ENCODE results near the gene DGKI. TPM values are rescaled to one million over a fixed set of nuclear protein-coding genes. Genes with fewer than 3 reads are reported as not detected.

DGKI gene
- total and polyA plus RNA-seq, 2 donors, result 0.14 to 0.33 TPM

GRCh38 chr7:137417464-137417863, 429.3 kb downstream of the DGKI start:
- Histone ChIP-seq H3K27me3 (ENCODE audit: control insufficient read depth in 2 of 2, insufficient read depth in 1 of 2, low read length in 1 of 2) (no peaks in the 10 kb centered on the region), H3K27ac (ENCODE audit: low read depth in 1 of 2, low read length in 1 of 2) (no peak overlapping the region), H3K9me3 (ENCODE audit: control insufficient read depth in 2 of 2, insufficient read depth in 1 of 2, low read length in 1 of 2) (no peaks in the 10 kb centered on the region), H3K4me3 (ENCODE audit: low read length in 2 of 2) (no peak overlapping the region), H3K4me1 (ENCODE audit: control insufficient read depth in 2 of 2, insufficient read depth in 2 of 2, low read length in 2 of 2) (no peaks in the 10 kb centered on the region), H3K36me3 (ENCODE audit: control insufficient read depth in 2 of 2, insufficient read depth in 2 of 2, low read length in 1 of 2) (no peaks in the 10 kb centered on the region)
- no peak for DNase-seq (ENCODE audit: low read depth in 6 of 9, low spot score in 9 of 9)
- 92% methylated on average over 2 of the region's 2 CpGs for WGBS

GRCh38 chr7:137413901-137414300, 432.9 kb downstream of the DGKI start:
- H3K27me3 ChIP-seq (ENCODE audit: control insufficient read depth in 2 of 2, insufficient read depth in 1 of 2, low read length in 1 of 2), result no peaks in the 10 kb centered on the region
- no peak for DNase-seq (ENCODE audit: low read depth in 6 of 9, low spot score in 9 of 9)
- no peak overlapping the region for H3K4me3 ChIP-seq (ENCODE audit: low read length in 2 of 2)
- no peak overlapping the region for H3K27ac ChIP-seq (ENCODE audit: low read depth in 1 of 2, low read length in 1 of 2)
- H3K36me3 ChIP-seq (ENCODE audit: control insufficient read depth in 2 of 2, insufficient read depth in 2 of 2, low read length in 1 of 2), result no peaks in the 10 kb centered on the region
- no peaks in the 10 kb centered on the region for H3K9me3 ChIP-seq (ENCODE audit: control insufficient read depth in 2 of 2, insufficient read depth in 1 of 2, low read length in 1 of 2)
- no peaks in the 10 kb centered on the region for H3K4me1 ChIP-seq (ENCODE audit: control insufficient read depth in 2 of 2, insufficient read depth in 2 of 2, low read length in 2 of 2)
- 75% methylated on average over 1 of the region's 1 CpG for WGBS

- Histone ChIP-seq H3K4me1 (ENCODE audit: control insufficient read depth in 2 of 2, insufficient read depth in 2 of 2, low read length in 2 of 2) (no peaks in the 10 kb centered on the region), H3K4me3 (ENCODE audit: low read length in 2 of 2) (no peak overlapping the region), H3K36me3 (ENCODE audit: control insufficient read depth in 2 of 2, insufficient read depth in 2 of 2, low read length in 1 of 2) (no peaks in the 10 kb centered on the region), H3K27ac (ENCODE audit: low read depth in 1 of 2, low read length in 1 of 2) (no peak overlapping the region), H3K9me3 (ENCODE audit: control insufficient read depth in 2 of 2, insufficient read depth in 1 of 2, low read length in 1 of 2) (no peaks in the 10 kb centered on the region), H3K27me3 (ENCODE audit: control insufficient read depth in 2 of 2, insufficient read depth in 1 of 2, low read length in 1 of 2) (no peaks in the 10 kb centered on the region)
- DNase-seq (ENCODE audit: low read depth in 6 of 9, low spot score in 9 of 9), result no peak
- 85% methylated on average over 3 of the region's 3 CpGs for WGBS
Measured at GRCh38 chr7:137411446-137411845, 435.3 kb downstream of the DGKI start.

DNA sequence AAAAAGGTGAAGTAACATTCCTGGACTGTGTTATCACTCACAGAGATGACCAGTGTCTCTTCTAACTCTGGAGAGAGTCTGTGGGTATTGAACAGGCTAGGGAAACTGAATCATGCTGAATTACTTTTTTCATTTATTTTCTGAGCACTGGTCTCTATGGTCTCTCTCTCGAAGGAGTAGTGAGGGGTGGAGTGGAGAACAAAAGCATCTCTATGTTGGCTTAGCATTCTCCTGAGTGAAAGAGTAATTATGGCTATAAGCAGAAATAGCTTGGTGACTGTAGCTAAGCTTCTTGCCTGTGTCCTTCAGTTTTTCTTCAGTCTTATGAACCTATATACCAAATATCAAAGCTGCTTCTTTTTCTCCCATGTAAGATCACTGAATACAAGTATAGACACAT, 438.6 kb downstream of the DGKI start:
- H3K4me1 ChIP-seq (ENCODE audit: control insufficient read depth in 2 of 2, insufficient read depth in 2 of 2, low read length in 2 of 2), result no peaks in the 10 kb centered on the region
- H3K27me3 ChIP-seq (ENCODE audit: control insufficient read depth in 2 of 2, insufficient read depth in 1 of 2, low read length in 1 of 2), result no peaks in the 10 kb centered on the region
- no peaks in the 10 kb centered on the region for H3K36me3 ChIP-seq (ENCODE audit: control insufficient read depth in 2 of 2, insufficient read depth in 2 of 2, low read length in 1 of 2)
- H3K4me3 ChIP-seq (ENCODE audit: low read length in 2 of 2), result no peak overlapping the region
- H3K9me3 ChIP-seq (ENCODE audit: control insufficient read depth in 2 of 2, insufficient read depth in 1 of 2, low read length in 1 of 2), result no peaks in the 10 kb centered on the region
- no peak for DNase-seq (ENCODE audit: low read depth in 6 of 9, low spot score in 9 of 9)
- no peak overlapping the region for H3K27ac ChIP-seq (ENCODE audit: low read depth in 1 of 2, low read length in 1 of 2)
- 77% methylated on average over 1 of the region's 1 CpG for WGBS

GRCh38 chr7:137407078-137407477, 439.7 kb downstream of the DGKI start:
- no peaks in the 10 kb centered on the region for H3K4me1 ChIP-seq (ENCODE audit: control insufficient read depth in 2 of 2, insufficient read depth in 2 of 2, low read length in 2 of 2)
- 95% methylated on average over 3 of the region's 3 CpGs for WGBS
- H3K27ac ChIP-seq (ENCODE audit: low read depth in 1 of 2, low read length in 1 of 2), result no peak overlapping the region
- H3K4me3 ChIP-seq (ENCODE audit: low read length in 2 of 2), result no peak overlapping the region
- H3K9me3 ChIP-seq (ENCODE audit: control insufficient read depth in 2 of 2, insufficient read depth in 1 of 2, low read length in 1 of 2), result no peaks in the 10 kb centered on the region
- H3K36me3 ChIP-seq (ENCODE audit: control insufficient read depth in 2 of 2, insufficient read depth in 2 of 2, low read length in 1 of 2), result no peaks in the 10 kb centered on the region
- no peak for DNase-seq (ENCODE audit: low read depth in 6 of 9, low spot score in 9 of 9)
- H3K27me3 ChIP-seq (ENCODE audit: control insufficient read depth in 2 of 2, insufficient read depth in 1 of 2, low read length in 1 of 2), result no peaks in the 10 kb centered on the region

- WGBS, result 65% methylated on average over 5 of the region's 5 CpGs
- DNase-seq (ENCODE audit: low read depth in 6 of 9, low spot score in 9 of 9), result no peak
- H3K4me3 ChIP-seq (ENCODE audit: low read length in 2 of 2), result no peak overlapping the region
- no peaks in the 10 kb centered on the region for H3K4me1 ChIP-seq (ENCODE audit: control insufficient read depth in 2 of 2, insufficient read depth in 2 of 2, low read length in 2 of 2)
- H3K9me3 ChIP-seq (ENCODE audit: control insufficient read depth in 2 of 2, insufficient read depth in 1 of 2, low read length in 1 of 2), result no peaks in the 10 kb centered on the region
- no peak overlapping the region for H3K27ac ChIP-seq (ENCODE audit: low read depth in 1 of 2, low read length in 1 of 2)
- no peaks in the 10 kb centered on the region for H3K36me3 ChIP-seq (ENCODE audit: control insufficient read depth in 2 of 2, insufficient read depth in 2 of 2, low read length in 1 of 2)
- H3K27me3 ChIP-seq (ENCODE audit: control insufficient read depth in 2 of 2, insufficient read depth in 1 of 2, low read length in 1 of 2), result no peaks in the 10 kb centered on the region
Measured at GRCh38 chr7:137404660-137405317, 442.0 kb downstream of the DGKI start.

GRCh38 chr7:137403353-137403695, 443.4 kb downstream of the DGKI start:
- Histone ChIP-seq H3K4me1 (ENCODE audit: control insufficient read depth in 2 of 2, insufficient read depth in 2 of 2, low read length in 2 of 2) (no peaks in the 10 kb centered on the region), H3K27me3 (ENCODE audit: control insufficient read depth in 2 of 2, insufficient read depth in 1 of 2, low read length in 1 of 2) (no peaks in the 10 kb centered on the region), H3K4me3 (ENCODE audit: low read length in 2 of 2) (no peak overlapping the region), H3K9me3 (ENCODE audit: control insufficient read depth in 2 of 2, insufficient read depth in 1 of 2, low read length in 1 of 2) (no peaks in the 10 kb centered on the region), H3K36me3 (ENCODE audit: control insufficient read depth in 2 of 2, insufficient read depth in 2 of 2, low read length in 1 of 2) (no peaks in the 10 kb centered on the region), H3K27ac (ENCODE audit: low read depth in 1 of 2, low read length in 1 of 2) (no peak overlapping the region)
- 63% methylated on average over 2 of the region's 2 CpGs for WGBS
- DNase-seq (ENCODE audit: low read depth in 6 of 9, low spot score in 9 of 9), result no peak

DNA sequence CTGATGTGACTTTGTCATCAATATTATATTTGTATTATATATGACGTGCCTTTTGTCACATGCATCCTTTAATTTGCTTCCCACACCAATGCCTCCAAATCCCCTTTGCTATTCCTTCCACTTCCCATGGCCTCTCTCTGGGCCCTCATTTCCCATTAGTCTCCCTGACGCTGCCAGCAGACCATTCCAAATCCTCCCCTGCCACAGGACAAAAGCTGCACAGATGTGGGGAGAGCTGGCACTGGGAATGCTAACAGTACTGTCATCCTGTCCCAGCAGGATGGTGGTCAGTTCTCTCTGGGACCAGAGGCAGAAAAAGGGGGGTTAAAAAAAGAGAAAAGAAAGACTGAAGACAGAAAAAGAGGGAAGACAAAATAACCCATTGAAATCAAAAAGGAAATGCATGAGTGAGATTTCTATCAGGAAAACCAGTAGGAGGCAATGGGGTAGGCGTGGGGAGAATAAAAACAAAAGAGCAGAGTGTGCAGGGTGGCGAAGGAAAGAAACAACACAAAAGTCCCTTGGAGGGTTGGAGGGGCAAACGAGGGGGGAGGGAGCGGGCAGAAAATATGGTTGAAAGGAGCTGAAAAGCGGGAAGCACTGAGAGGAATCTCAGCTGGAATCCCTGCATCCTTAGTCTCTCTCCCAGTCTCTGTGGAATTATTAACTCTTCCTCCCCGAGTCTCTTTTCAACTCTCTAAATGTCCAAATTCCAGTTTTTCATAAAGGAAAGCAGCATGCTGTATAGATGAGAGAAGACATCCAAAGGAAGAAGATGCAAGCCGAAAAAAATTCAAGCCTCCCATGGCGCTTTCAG, 444.0 kb downstream of the DGKI start:
- no peak for DNase-seq (ENCODE audit: low read depth in 6 of 9, low spot score in 9 of 9)
- Histone ChIP-seq H3K27me3 (ENCODE audit: control insufficient read depth in 2 of 2, insufficient read depth in 1 of 2, low read length in 1 of 2) (no peaks in the 10 kb centered on the region), H3K36me3 (ENCODE audit: control insufficient read depth in 2 of 2, insufficient read depth in 2 of 2, low read length in 1 of 2) (no peaks in the 10 kb centered on the region), H3K9me3 (ENCODE audit: control insufficient read depth in 2 of 2, insufficient read depth in 1 of 2, low read length in 1 of 2) (no peaks in the 10 kb centered on the region), H3K4me1 (ENCODE audit: control insufficient read depth in 2 of 2, insufficient read depth in 2 of 2, low read length in 2 of 2) (no peaks in the 10 kb centered on the region), H3K4me3 (ENCODE audit: low read length in 2 of 2) (no peak overlapping the region), H3K27ac (ENCODE audit: low read depth in 1 of 2, low read length in 1 of 2) (no peak overlapping the region)
- WGBS, result 41% methylated on average over 10 of the region's 10 CpGs

GRCh38 chr7:137399827-137400823, 446.6 kb downstream of the DGKI start:
- no peaks in the 10 kb centered on the region for H3K9me3 ChIP-seq (ENCODE audit: control insufficient read depth in 2 of 2, insufficient read depth in 1 of 2, low read length in 1 of 2)
- H3K4me1 ChIP-seq (ENCODE audit: control insufficient read depth in 2 of 2, insufficient read depth in 2 of 2, low read length in 2 of 2), result no peaks in the 10 kb centered on the region
- WGBS, result 77% methylated on average over 7 of the region's 7 CpGs
- no peak for DNase-seq (ENCODE audit: low read depth in 6 of 9, low spot score in 9 of 9)
- no peaks in the 10 kb centered on the region for H3K36me3 ChIP-seq (ENCODE audit: control insufficient read depth in 2 of 2, insufficient read depth in 2 of 2, low read length in 1 of 2)
- no peak overlapping the region for H3K4me3 ChIP-seq (ENCODE audit: low read length in 2 of 2)
- no peak overlapping the region for H3K27ac ChIP-seq (ENCODE audit: low read depth in 1 of 2, low read length in 1 of 2)
- H3K27me3 ChIP-seq (ENCODE audit: control insufficient read depth in 2 of 2, insufficient read depth in 1 of 2, low read length in 1 of 2), result no peaks in the 10 kb centered on the region
